HUES64 (cell line): ENCODE measurements around the gene SERPIND1.

Experiments
- H3K27ac ChIP-seq: 2 replicates; pipeline ENCODE4 v1.7.0; 2013; ENCODE audit warnings: low read depth, low read length, inconsistent platforms
- H3K27me3 ChIP-seq: 2 replicates; pipeline ENCODE4 v1.6.1; 2013; ENCODE audit warnings: mild to moderate bottlenecking, low read length; ENCODE audit not compliant: insufficient read depth
- H3K36me3 ChIP-seq: 2 replicates; pipeline ENCODE4 v1.6.1; 2013; ENCODE audit warnings: mild to moderate bottlenecking, low read length; ENCODE audit not compliant: insufficient read depth
- H3K4me1 ChIP-seq: 2 replicates; pipeline ENCODE4 v1.6.1; 2013; ENCODE audit warnings: mild to moderate bottlenecking, low read length, moderate library complexity; ENCODE audit not compliant: insufficient read depth
- H3K4me3 ChIP-seq: 2 replicates; pipeline ENCODE4 v1.5.1; 2013; ENCODE audit warnings: mild to moderate bottlenecking, low read length, moderate library complexity
- H3K9ac ChIP-seq: 2 replicates; pipeline ENCODE4 v1.6.1; 2013; ENCODE audit warnings: mild to moderate bottlenecking, low read depth, low read length
- H3K9me3 ChIP-seq: 2 replicates; pipeline ENCODE4 v1.6.1; 2013; ENCODE audit warnings: low read depth, low read length; ENCODE audit not compliant: insufficient read depth
- WGBS: fragments of 150-250, 120-280 bp; methylation state at CpG from one replicate; pipeline ENCODE4 v1.1.7; 2013; ENCODE audit warnings: missing lambda C conversion rate; 5-methylcytosine and 5-hydroxymethylcytosine counted together

Gene SERPIND1

DNA sequence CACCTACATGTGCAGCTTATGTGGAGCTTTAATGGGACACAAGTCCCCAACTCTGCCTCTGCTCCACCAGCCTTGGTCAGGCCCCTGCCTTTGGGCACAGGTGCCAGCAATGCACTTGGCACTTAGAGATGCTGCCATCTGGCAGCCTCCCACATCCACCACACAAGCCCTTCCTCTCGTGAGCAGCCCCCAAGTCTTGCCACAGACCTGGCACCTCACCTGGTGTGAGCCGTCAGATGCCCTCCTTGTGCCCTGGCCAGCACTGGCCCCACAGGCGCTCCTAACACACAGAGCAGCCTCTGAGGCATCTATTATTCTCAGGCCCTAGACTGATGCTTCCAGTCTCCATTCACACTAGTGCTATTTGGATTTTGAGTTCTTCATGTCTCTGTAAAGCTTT lies 24.5 kb upstream of the SERPIND1 start:
- Histone ChIP-seq H3K4me1 (no peaks in the 10 kb centered on the region), H3K9ac (no peak overlapping the region), H3K9me3 (no peaks in the 10 kb centered on the region), H3K27ac (no peak overlapping the region), H3K27me3 (no peaks in the 10 kb centered on the region), H3K4me3 (no peak overlapping the region), H3K36me3 (peaks cover 17% of the 10 kb centered on the region)
- 92% methylated on average over 3 of the region's 3 CpGs for WGBS

DNA sequence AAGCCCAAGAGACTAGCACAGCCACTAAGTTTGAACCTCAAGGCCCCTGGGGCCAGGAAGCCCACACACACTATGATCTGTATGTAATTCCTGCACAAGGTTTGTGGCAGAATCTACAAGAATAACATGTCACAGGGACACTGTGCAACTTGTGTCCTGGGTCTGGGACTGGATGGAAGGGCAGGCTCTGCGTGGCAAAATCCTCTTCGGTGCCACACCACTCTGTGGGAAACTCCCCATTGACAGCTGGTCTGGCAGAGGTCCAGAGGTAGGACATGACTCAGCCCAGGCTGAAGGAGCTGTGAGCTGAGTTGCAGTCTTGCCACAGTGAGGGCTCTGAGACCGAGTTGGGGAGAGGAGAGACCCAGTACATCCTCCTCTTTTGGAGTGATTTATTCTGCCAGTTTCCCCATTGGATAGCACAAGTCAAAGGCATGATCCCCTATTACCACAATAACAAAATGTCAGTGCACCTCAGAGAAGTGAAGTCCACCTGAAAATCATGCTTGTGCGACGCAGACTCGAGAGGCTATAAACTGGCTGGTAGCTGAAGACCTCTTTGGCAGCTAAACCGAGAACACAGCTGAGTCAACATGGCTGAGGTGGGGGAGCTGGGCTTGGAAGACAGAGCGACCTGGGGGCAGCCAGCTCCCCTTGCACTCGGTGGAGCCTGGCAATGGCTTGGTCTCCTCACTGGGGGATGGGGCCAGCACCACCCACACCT lies 23.3 kb upstream of the SERPIND1 start:
- Histone ChIP-seq H3K4me3 (no peak overlapping the region), H3K27me3 (no peaks in the 10 kb centered on the region), H3K4me1 (no peaks in the 10 kb centered on the region), H3K27ac (no peak overlapping the region), H3K9ac (no peak overlapping the region), H3K36me3 (peaks cover 15% of the 10 kb centered on the region), H3K9me3 (no peaks in the 10 kb centered on the region)
- WGBS, result 94% methylated on average over 9 of the region's 9 CpGs

DNA sequence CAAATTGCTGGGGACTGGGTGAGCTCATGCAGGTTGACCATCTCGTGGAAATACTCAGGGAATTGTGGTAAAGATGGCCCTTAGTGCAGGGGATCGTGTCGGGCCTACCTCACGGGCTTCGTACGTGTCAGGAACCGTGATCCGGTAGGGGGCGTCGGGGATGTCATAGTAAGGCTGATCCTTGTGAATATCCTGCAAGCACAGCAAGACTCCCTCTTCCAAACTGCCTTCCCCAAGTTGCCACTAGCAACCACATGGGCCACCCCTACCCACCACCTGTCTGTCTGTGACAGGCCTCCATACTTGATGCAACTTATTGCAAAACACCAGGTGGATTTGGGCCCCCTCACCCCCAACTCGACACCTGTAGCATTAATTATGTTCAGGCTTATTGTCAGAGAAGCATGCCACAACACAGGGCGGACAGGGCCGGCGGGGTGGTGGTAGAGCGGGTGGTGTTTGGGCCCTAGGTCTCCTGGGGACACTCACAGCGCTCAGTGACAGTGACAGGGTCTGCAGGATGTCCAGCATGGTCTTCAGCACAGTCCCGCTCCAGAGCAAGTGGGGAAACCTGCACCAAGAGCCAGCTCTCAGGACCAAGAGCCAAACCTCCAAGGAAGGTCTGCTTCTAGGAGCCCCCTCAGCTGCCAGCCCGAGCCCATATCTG lies 22.6 kb upstream of the SERPIND1 start:
- peaks cover 15% of the 10 kb centered on the region for H3K36me3 ChIP-seq
- H3K27me3 ChIP-seq, result no peaks in the 10 kb centered on the region
- no peaks in the 10 kb centered on the region for H3K9me3 ChIP-seq
- 91% methylated on average over 18 of the region's 18 CpGs for WGBS
- H3K4me3 ChIP-seq, result no peak overlapping the region
- no peaks in the 10 kb centered on the region for H3K4me1 ChIP-seq
- no peak overlapping the region for H3K27ac ChIP-seq
- no peak overlapping the region for H3K9ac ChIP-seq

DNA sequence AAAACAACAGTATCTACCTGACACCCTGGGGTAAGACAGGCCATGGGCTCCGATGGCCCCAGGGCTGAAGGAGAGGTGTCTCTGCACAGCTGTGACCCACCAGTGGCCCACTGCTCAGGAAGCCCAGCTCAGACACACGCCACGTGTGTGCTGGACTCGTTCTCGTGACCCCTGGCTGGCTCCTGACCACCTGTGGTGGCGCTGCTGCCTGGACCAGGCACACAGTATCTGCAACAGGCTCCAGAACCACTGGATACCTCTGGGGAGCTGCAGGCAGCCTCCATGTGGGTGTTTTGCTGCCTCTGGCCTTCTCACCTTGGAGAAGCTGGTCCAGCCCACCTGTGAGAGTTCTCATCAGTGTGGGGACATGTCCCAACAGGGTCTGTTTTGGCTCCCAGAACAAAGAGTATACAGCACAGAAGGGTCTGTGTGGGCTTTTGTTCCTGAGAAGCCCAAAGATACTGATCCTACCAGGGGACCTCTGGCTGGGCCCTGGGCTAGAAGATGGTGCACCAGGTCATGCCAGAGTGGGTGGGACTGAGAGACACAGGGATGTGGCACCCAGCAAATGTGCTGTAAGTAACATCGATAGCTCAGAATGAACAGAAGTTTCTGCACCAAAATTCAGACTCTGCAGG lies 21.7 kb upstream of the SERPIND1 start:
- Histone ChIP-seq H3K9ac (no peak overlapping the region), H3K36me3 (peaks cover 10% of the 10 kb centered on the region), H3K9me3 (no peaks in the 10 kb centered on the region), H3K27me3 (no peaks in the 10 kb centered on the region), H3K27ac (no peak overlapping the region), H3K4me3 (no peak overlapping the region), H3K4me1 (no peaks in the 10 kb centered on the region)
- 93% methylated on average over 7 of the region's 7 CpGs for WGBS

DNA sequence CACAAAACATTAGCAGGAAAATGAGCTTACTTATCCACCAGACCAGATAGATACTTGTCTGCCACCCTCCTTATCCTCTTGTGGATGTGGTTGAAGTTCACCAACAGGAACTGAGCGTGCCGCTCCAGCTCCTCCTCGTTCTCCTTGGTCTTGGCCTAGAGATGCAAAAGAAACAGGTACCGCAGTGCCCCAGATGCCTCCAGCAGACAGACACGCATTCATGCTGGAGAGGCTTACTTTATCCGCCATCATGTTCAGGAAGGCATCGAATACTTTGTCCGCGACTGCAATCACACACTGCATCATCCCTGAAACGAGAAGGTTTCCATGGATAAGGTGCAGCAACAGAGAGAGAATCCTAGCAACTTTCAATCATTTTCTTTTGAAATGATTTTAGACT lies 21.0 kb upstream of the SERPIND1 start:
- H3K27me3 ChIP-seq, result no peaks in the 10 kb centered on the region

DNA sequence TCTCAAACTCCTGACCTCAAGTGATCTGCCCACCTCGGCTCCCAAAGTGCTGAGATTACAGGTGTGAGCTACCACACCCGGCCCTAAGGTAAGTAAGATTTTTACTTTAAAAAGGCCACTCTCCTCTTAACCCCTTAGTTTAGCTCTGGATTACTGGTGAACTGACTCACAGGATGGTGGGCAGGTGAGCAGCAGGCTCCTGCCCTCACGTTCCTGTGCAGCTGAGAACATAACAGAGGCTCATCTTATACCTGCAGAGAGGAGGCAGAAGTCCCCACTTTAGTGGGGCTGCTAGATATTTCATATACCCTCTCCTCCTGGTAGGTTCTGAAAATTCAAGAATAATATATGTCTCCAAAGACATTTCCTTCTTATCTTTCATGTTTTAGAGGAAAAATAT lies 17.1 kb upstream of the SERPIND1 start:
- no peak overlapping the region for H3K4me3 ChIP-seq
- no peak overlapping the region for H3K27ac ChIP-seq
- WGBS, result 97% methylated on average over 2 of the region's 3 CpGs
- no peaks in the 10 kb centered on the region; the same call in 1 of the 2 replicates for H3K36me3 ChIP-seq
- no peak overlapping the region for H3K9ac ChIP-seq
- H3K9me3 ChIP-seq, result no peaks in the 10 kb centered on the region
- no peaks in the 10 kb centered on the region for H3K4me1 ChIP-seq
- no peaks in the 10 kb centered on the region for H3K27me3 ChIP-seq

More for the DNA sequence above, 21.0 kb upstream of the SERPIND1 start:
- Histone ChIP-seq H3K4me3 (no peak overlapping the region), H3K4me1 (no peaks in the 10 kb centered on the region), H3K9me3 (no peaks in the 10 kb centered on the region), H3K27ac (no peak overlapping the region), H3K36me3 (peaks cover 10% of the 10 kb centered on the region), H3K9ac (no peak overlapping the region)
- WGBS, result 94% methylated on average over 10 of the region's 10 CpGs

DNA sequence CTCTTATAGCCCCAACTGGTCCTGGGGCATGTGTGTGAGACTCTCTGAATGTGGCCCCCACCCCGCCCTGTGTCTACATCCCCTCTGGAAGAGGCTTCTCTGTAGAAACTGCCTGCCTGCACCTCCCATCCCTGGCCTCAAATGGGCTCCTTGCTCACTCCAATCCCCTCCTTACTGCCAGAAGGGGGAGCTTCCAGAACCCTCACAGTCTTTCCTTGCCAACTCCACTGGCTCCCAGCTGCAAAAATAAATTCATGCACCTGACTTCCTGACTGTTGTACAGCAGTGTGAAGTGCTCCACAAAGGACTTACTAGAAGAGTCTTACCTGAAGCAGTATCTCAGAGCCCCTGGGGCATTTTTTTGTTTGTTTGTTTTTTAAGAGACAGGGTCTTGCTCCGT lies 15.2 kb upstream of the SERPIND1 start:
- Histone ChIP-seq H3K27me3 (no peaks in the 10 kb centered on the region), H3K36me3 (peaks cover 5% of the 10 kb centered on the region; the same call in 1 of the 2 replicates), H3K4me3 (no peak overlapping the region), H3K27ac (no peak overlapping the region), H3K9ac (no peak overlapping the region), H3K9me3 (no peaks in the 10 kb centered on the region), H3K4me1 (no peaks in the 10 kb centered on the region)
- 93% methylated on average over 2 of the region's 2 CpGs for whole genome bisulfite sequencing

DNA sequence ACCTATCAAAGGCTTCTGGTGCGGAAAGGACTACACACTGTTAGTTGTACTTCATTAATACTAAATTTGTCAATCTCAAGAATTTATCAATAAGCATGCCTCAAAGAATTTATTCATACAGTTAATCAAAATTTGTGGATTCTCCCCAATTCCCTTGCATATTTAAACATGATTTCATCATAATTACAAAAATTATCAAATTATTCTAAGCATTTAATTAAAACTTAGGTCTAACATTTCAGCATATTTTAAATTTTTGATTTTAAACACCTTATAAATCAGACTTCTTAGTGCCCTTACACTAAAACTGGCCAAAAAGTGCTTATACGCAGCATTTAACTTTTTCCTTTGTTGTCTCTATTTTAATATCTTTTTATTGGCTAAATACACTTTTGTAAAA lies 13.8 kb upstream of the SERPIND1 start:
- Histone ChIP-seq H3K9me3 (no peaks in the 10 kb centered on the region), H3K36me3 (peaks cover 18% of the 10 kb centered on the region), H3K4me3 (no peak overlapping the region), H3K9ac (no peak overlapping the region), H3K27me3 (no peaks in the 10 kb centered on the region), H3K27ac (no peak overlapping the region), H3K4me1 (no peaks in the 10 kb centered on the region)
- 90% methylated on average over 2 of the region's 2 CpGs for WGBS

DNA sequence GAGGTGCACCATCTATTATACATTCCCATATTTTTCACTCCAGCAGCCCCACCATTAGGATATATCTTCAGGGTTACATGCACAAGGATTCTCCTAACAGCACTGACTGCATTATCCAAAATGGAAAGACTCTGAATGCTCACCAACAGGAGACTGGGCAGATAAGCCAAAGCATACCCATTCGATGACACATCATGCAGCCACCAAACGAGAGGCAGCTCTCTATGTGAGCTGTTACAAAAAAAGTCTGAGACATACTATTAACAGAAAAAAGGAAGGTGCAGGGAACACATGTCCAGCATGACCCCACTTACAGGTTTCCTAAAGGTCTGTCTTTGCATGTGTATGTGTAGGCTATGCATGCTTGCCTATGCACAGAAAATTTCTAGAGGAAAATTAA lies 12.4 kb upstream of the SERPIND1 start:
- WGBS, result 92% methylated on average over 2 of the region's 2 CpGs
- no peak overlapping the region for H3K27ac ChIP-seq
- H3K27me3 ChIP-seq, result no peaks in the 10 kb centered on the region
- peaks cover 22% of the 10 kb centered on the region for H3K36me3 ChIP-seq
- no peak overlapping the region for H3K9ac ChIP-seq
- no peaks in the 10 kb centered on the region for H3K4me1 ChIP-seq
- H3K4me3 ChIP-seq, result no peak overlapping the region
- H3K9me3 ChIP-seq, result no peaks in the 10 kb centered on the region

DNA sequence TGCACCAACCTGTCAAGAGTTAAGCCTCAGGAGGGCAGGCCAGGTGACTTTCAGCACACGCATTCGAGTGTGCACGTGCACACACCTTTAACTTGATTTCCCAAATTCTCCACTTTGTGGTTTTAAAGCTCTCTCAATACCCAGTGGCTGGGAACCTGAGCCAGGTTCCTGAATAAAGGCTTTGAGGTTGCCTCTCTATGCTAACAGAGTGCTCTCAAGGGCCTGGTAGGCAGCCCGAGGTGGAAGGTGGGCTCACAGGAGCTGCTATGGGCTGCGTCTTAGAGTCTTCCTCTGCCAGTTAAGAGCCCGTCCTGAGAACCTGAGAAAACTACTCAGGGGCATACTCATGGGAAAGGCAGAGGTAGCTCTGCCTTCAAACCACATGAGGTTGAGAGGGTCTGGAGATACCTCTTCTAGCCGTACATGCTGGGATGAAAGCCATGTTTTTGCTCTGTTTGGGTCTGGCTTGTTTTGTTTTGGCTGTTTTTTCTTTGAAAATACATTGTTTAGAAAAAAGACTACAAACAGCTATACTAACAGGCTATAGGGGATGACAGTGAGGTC lies 11.6 kb upstream of the SERPIND1 start:
- H3K9me3 ChIP-seq, result no peaks in the 10 kb centered on the region
- WGBS, result 96% methylated on average over 7 of the region's 7 CpGs
- no peak overlapping the region for H3K27ac ChIP-seq
- no peaks in the 10 kb centered on the region for H3K27me3 ChIP-seq
- no peak overlapping the region for H3K4me3 ChIP-seq
- no peak overlapping the region for H3K9ac ChIP-seq
- H3K36me3 ChIP-seq, result peaks cover 22% of the 10 kb centered on the region
- H3K4me1 ChIP-seq, result no peaks in the 10 kb centered on the region
